PC-9 (cell line): Measurements from ENCODE around the gene IFT122. TPM values are rescaled to one million over a fixed set of nuclear protein-coding genes. Genes with fewer than 3 reads are reported as not detected.

Experiments used
- BruUV-seq: library from RNA; stranded (reverse); fragments of 400-500 nt; replicated peaks from 2 replicates; lab custom pipeline; 2021; lab: Mats Ljungman, UMichigan
- CTCF ChIA-PET: fragments of 300-600 bp; sonication (Branson Sonifier 250); formaldehyde crosslinking; loops from one replicate; lab custom pipeline; 2022; ENCODE audit warnings: antibody characterized with exemption; lab: Charles Lee
- POLR2A ChIA-PET: fragments of 300-600 bp; sonication (Branson Sonifier 250); formaldehyde crosslinking; loops from one replicate; lab custom pipeline; 2022; ENCODE audit warnings: antibody characterized with exemption; ENCODE audit not compliant: unreplicated experiment; lab: Charles Lee
- DNase-seq, 2 experiments: peaks; one replicate each; pipeline versions ENCODE4 v3.0.0 to v3.0.0-alpha.2; 2015 to 2022; ENCODE audit warnings: mixed read lengths in 1 of 2
- H2AFZ ChIP-seq: fragments of 200-600 bp; sonication (generic); 2 replicates; pipeline ENCODE4 v1.8.1; 2017; ENCODE audit warnings: antibody characterized with exemption
- H3F3A ChIP-seq: fragments of 200-600 bp; sonication (generic); 2 replicates; pipeline ENCODE4 v1.8.1; 2017; ENCODE audit warnings: antibody characterized with exemption, mild to moderate bottlenecking, low read depth; ENCODE audit not compliant: insufficient read depth
- H3K27ac ChIP-seq: fragments of 200-600 bp; sonication (generic); 2 replicates; pipeline ENCODE4 v1.6.1; 2016; ENCODE audit warnings: mixed run types
- H3K27me3 ChIP-seq: fragments of 200-600 bp; sonication (generic); 2 replicates; pipeline ENCODE4 v1.6.1; 2016; ENCODE audit warnings: low read depth, mixed run types; ENCODE audit not compliant: insufficient read depth
- H3K36me3 ChIP-seq: fragments of 200-600 bp; sonication (generic); 2 replicates; pipeline ENCODE4 v1.6.1; 2016; ENCODE audit warnings: low read depth, mixed run types
- H3K4me1 ChIP-seq: fragments of 200-600 bp; sonication (generic); replicated peaks from 2 replicates; pipeline ENCODE4 v1.6.1; 2016; ENCODE audit warnings: mixed run types; ENCODE audit not compliant: insufficient read depth
- H3K4me2 ChIP-seq: fragments of 200-600 bp; sonication (generic); 2 replicates; pipeline ENCODE4 v1.6.1; 2017; ENCODE audit warnings: mixed run types
- H3K4me3 ChIP-seq: fragments of 200-600 bp; sonication (generic); 2 replicates; pipeline ENCODE4 v1.6.1; 2016; ENCODE audit warnings: mixed run types
- H3K79me2 ChIP-seq: fragments of 200-600 bp; sonication (generic); 2 replicates; pipeline ENCODE4 v1.6.1; 2017; ENCODE audit warnings: low read depth, mixed run types
- H3K9me2 ChIP-seq: fragments of 200-600 bp; sonication (generic); 2 replicates; pipeline ENCODE4 v1.8.1; 2017; ENCODE audit warnings: mild to moderate bottlenecking; ENCODE audit not compliant: insufficient read depth
- H3K9me3 ChIP-seq: fragments of 200-600 bp; sonication (generic); 2 replicates; pipeline ENCODE4 v1.8.1; 2016; ENCODE audit warnings: low read depth; ENCODE audit not compliant: insufficient read depth
- H4K20me1 ChIP-seq: fragments of 200-600 bp; sonication (generic); 2 replicates; pipeline ENCODE4 v1.8.1; 2017; ENCODE audit not compliant: insufficient read depth
- EZH2 ChIP-seq: fragments of 200-600 bp; sonication (generic); IDR thresholded peaks from 2 replicates; pipeline ENCODE4 v1.8.0; 2017; ENCODE audit warnings: antibody characterized with exemption, low read depth
- intact Hi-C: fragments of 100-400 bp; cut with micrococcal nuclease; formaldehyde crosslinking; loops from one replicate; pipeline ENCODE4 v1.10.0; 2022; ENCODE audit not compliant: unreplicated experiment
- total RNA-seq: library from RNA; stranded (reverse); gene quantifications from 2 replicates; pipeline ENCODE4 v1.2.3, GENCODE V29; 2021
- TF ChIP-seq, protein P1 (sequence below): fragments of 200-600 bp; sonication (generic); conservative IDR thresholded peaks from 2 replicates; pipeline ENCODE4 v1.6.1; 2017; ENCODE audit warnings: mixed run types, antibody characterized with exemption, mild to moderate bottlenecking, moderate library complexity

Gene IFT122
- total RNA-seq, 1 experiment from 2014 or later: 55.6 TPM

DNA sequence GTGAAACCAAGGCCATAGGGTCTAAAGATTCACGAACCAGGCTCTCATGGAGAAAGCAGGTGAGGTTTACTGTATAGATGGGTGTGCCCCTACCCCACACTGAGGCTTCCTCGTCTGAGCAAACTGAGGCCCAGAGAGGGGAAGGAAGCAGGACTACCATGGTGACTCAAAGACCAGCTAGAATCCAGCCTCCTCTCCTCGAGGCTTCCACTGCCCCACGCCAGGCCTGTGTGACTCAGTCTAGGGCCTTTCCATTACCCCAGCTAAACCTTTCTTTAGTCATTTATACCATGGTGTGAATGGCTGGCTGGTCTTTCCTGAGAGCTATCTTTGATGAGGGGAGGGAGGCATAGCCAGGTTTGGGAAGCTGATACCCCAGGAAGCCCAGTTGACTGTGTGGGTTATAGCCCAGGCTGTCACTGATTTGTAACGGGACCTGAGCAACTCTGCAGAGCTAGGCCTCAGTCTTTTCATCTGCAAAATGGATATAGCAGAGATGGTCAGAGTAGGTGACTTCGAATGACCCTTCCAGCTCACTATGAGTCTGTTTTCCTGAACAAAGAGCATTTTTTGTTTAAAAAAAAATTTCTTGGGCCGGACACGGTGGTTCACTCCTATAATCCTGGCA lies 85.4 kb downstream of the IFT122 start:
- Histone ChIP-seq H4K20me1 (no peaks in the 10 kb centered on the region), H3K27me3 (no peaks in the 10 kb centered on the region), H3K36me3 (no peaks in the 10 kb centered on the region), H3K4me1 (0 out of 2 replicates have a peak, but pooled peaks cover 5% of the 10 kb centered on the region), H3K79me2 (no peaks in the 10 kb centered on the region), H3K9me2 (no peaks in the 10 kb centered on the region), H3K4me2 (no peak overlapping the region), H2AFZ (no peak overlapping the region), H3K27ac (no peak overlapping the region), H3K4me3 (no peak overlapping the region), H3K9me3 (no peaks in the 10 kb centered on the region), H3F3A (no peaks in the 10 kb centered on the region)
- no peak for DNase-seq
- intact Hi-C loops: no loop called here
- TF ChIP-seq, protein P1, sequence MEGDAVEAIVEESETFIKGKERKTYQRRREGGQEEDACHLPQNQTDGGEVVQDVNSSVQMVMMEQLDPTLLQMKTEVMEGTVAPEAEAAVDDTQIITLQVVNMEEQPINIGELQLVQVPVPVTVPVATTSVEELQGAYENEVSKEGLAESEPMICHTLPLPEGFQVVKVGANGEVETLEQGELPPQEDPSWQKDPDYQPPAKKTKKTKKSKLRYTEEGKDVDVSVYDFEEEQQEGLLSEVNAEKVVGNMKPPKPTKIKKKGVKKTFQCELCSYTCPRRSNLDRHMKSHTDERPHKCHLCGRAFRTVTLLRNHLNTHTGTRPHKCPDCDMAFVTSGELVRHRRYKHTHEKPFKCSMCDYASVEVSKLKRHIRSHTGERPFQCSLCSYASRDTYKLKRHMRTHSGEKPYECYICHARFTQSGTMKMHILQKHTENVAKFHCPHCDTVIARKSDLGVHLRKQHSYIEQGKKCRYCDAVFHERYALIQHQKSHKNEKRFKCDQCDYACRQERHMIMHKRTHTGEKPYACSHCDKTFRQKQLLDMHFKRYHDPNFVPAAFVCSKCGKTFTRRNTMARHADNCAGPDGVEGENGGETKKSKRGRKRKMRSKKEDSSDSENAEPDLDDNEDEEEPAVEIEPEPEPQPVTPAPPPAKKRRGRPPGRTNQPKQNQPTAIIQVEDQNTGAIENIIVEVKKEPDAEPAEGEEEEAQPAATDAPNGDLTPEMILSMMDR: no peak
- TF ChIP-seq EZH2: no peak
- ChIA-PET POLR2A (interaction anchor here (0.6 kb wide), 1 partner anchor 9 kb away, joined by 3 read pairs; no protein-coding TSS in a partner anchor), CTCF (no interaction called here)
- BruUV-seq: no TSS peak

DNA sequence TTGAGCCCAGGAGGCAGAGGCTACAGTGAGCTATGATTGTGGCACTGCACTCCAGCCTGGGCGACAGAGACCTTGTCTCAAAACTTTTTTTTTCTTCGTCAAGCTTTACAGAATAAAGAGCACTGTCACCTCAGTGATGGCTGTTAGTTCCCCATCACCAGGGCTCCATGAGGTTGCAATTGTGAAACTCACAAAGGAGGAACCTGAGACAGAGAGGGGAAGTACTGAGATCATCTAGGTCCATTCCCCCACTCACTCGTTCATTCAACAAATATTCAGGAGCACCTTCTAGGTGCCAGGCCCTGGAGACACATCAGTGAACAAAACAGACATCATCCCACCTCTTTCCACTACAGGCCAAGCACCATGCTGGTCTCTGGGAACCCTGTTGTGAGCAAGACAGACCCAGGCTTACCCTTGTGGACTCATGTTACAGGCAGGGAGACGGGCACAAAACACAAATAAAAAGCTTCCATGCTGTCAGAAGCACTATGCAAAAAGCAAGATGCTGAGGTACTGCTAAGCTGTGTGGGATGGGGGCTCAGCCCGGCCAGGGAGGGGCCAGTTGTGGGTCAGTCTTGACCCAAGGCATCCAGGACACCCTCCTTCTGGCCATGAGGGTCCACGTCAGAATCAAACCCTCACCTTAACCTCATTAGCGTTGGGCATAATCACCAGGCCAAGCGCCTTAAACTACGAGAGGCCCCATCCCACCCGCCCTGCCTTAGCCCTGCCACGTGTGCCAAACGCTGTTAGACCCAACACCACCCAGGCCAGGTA lies 86.3 kb downstream of the IFT122 start:
- POLR2A ChIA-PET: no interaction called here
- no TSS peak for BruUV-seq

GRCh38 chr3:129527262-129527661 lies 87.2 kb downstream of the IFT122 start:
- BruUV-seq: no TSS peak
- no peak for DNase-seq
- ChIA-PET CTCF (interaction anchor here (0.6 kb wide), 1 partner anchor 69 kb away, joined by 3 read pairs; no protein-coding TSS in a partner anchor), POLR2A (no interaction called here)
- TF ChIP-seq, protein P1: no peak
- TF ChIP-seq EZH2: no peak
- Histone ChIP-seq H3K27ac (no peak overlapping the region), H3K9me2 (no peaks in the 10 kb centered on the region), H3K79me2 (no peaks in the 10 kb centered on the region), H3K36me3 (no peaks in the 10 kb centered on the region), H3F3A (no peaks in the 10 kb centered on the region), H4K20me1 (no peaks in the 10 kb centered on the region), H3K4me1 (0 out of 2 replicates have a peak, but pooled peaks cover 5% of the 10 kb centered on the region), H3K4me3 (no peak overlapping the region), H3K9me3 (no peaks in the 10 kb centered on the region), H2AFZ (no peak overlapping the region), H3K27me3 (no peaks in the 10 kb centered on the region), H3K4me2 (no peak overlapping the region)
- intact Hi-C loops: no loop called here

More for the DNA sequence above, 86.3 kb downstream of the IFT122 start:
- Histone ChIP-seq H3K79me2 (no peaks in the 10 kb centered on the region), H4K20me1 (no peaks in the 10 kb centered on the region), H3K9me2 (no peaks in the 10 kb centered on the region), H2AFZ (no peak overlapping the region), H3K36me3 (no peaks in the 10 kb centered on the region), H3K4me3 (no peak overlapping the region), H3K9me3 (no peaks in the 10 kb centered on the region), H3K4me2 (no peak overlapping the region), H3F3A (no peaks in the 10 kb centered on the region), H3K4me1 (0 out of 2 replicates have a peak, but pooled peaks cover 5% of the 10 kb centered on the region), H3K27ac (no peak overlapping the region), H3K27me3 (no peaks in the 10 kb centered on the region)
- TF ChIP-seq, protein P1: no peak
- no peak for TF ChIP-seq EZH2
- CTCF ChIA-PET: no interaction called here
- DNase-seq: no peak
- intact Hi-C loops: no loop called here
